Activated CD8-positive, alpha-beta T cell treated with anti-CD3 and anti-CD28 coated beads for 36 hours (primary cell): Measurements from ENCODE around the gene TCP1. TPM values are rescaled to one million over a fixed set of nuclear protein-coding genes. Genes with fewer than 3 reads are reported as not detected.

Source experiments
- ATAC-seq: fragments of 200-7000 bp; cut with Tn5 transposase; one replicate; pipeline ENCODE4 v1.10.0; 2021; ENCODE audit warnings: mild to moderate bottlenecking, moderate library complexity
- CTCF ChIA-PET: fragments of 350-600 bp; sonication (Branson Sonifier 250); formaldehyde crosslinking; loops from one replicate; lab custom pipeline; 2021; ENCODE audit warnings: antibody characterized with exemption; lab: Charles Lee
- POLR2A ChIA-PET: fragments of 350-600 bp; sonication (Branson Sonifier 250); formaldehyde crosslinking; loops from one replicate; lab custom pipeline; 2021; ENCODE audit warnings: antibody characterized with exemption; lab: Charles Lee
- DNase-seq: peaks from one replicate; pipeline ENCODE4 v3.0.0-alpha.2; 2020
- H3K27ac Mint-ChIP-seq: one replicate; pipeline ENCODE4 v1.8.0; 2021; ENCODE audit warnings: mild to moderate bottlenecking, mixed read lengths
- H3K27me3 Mint-ChIP-seq: one replicate; pipeline ENCODE4 v1.8.0; 2021; ENCODE audit warnings: mixed read lengths
- H3K36me3 Mint-ChIP-seq: one replicate; pipeline ENCODE4 v1.8.0; 2021; ENCODE audit warnings: low read depth, mixed read lengths
- H3K4me1 Mint-ChIP-seq: one replicate; pipeline ENCODE4 v1.8.0; 2021; ENCODE audit warnings: low read depth, mixed read lengths
- H3K4me3 Mint-ChIP-seq: one replicate; pipeline ENCODE4 v1.8.0; 2021; ENCODE audit warnings: mild to moderate bottlenecking, moderate library complexity, mixed read lengths
- H3K9me3 Mint-ChIP-seq: one replicate; pipeline ENCODE4 v1.8.0; 2021; ENCODE audit warnings: mixed read lengths
- intact Hi-C: fragments of 100-400 bp; cut with micrococcal nuclease; formaldehyde crosslinking; loops from one replicate; pipeline ENCODE4 v1.10.0; 2022
- total RNA-seq, 2 experiments: library from RNA; stranded (reverse); gene quantifications; one replicate each; pipeline ENCODE4 v1.2.3, GENCODE V29; 2021
- TF ChIP-seq, protein P1 (sequence below): fragments of 200-600 bp; IDR thresholded peaks from one replicate; pipeline ENCODE4 v1.8.0; 2022; ENCODE audit warnings: antibody characterized with exemption, mild to moderate bottlenecking

Gene TCP1
- total RNA-seq, 2 experiments from 2014 or later: 446 to 452 TPM

DNA sequence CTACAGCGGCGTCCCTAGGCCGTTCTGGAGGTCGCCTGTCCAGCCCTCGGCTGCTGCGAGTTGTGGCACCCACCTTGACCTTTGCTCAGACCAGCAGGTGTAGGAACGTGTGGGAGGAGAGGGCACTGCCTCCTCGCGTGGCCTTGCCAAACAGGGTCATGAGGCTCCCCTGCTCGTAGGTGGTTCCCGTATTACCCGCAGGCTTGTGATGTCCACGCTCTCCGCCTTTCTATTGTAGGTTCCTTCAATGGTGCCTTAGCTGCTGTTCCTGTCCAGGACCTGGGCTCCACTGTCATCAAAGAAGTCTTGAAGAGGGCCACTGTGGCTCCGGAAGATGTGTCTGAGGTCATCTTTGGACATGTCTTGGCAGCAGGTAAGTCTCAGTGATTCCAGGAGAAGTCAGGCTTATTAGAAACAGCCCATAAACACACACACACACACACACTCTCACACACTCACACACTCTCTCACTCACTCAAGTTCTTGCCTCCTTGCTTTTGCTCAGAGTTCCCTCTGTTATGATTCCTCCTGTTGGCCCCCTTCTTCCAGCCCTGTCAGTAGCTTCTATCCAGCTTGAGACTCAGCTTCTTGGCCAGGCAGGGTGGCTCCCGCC is 26.6 kb downstream of the TCP1 start:
- no peaks in the 10 kb centered on the region for H3K9me3 Mint-ChIP-seq
- CTCF ChIA-PET: interaction anchor here (1.2 kb wide), 1 partner anchor 71 kb away, joined by 4 read pairs; no protein-coding TSS in a partner anchor
- ATAC-seq (no peak), DNase-seq (peak; percentile 43)
- H3K27me3 Mint-ChIP-seq: no peaks in the 10 kb centered on the region
- peak overlapping the region; percentile 97 for H3K4me3 Mint-ChIP-seq
- H3K36me3 Mint-ChIP-seq: peaks cover 31% of the 10 kb centered on the region
- peaks cover 29% of the 10 kb centered on the region for H3K4me1 Mint-ChIP-seq
- intact Hi-C loops: loop anchor here (1.0 to 5.0 kb wide), 3 partner anchors 27 to 70 kb away; partner anchors contain the start of genes SOD2, TCP1 and WTAP
- peak overlapping the region; percentile 98 for H3K27ac Mint-ChIP-seq
- TF ChIP-seq, protein P1, sequence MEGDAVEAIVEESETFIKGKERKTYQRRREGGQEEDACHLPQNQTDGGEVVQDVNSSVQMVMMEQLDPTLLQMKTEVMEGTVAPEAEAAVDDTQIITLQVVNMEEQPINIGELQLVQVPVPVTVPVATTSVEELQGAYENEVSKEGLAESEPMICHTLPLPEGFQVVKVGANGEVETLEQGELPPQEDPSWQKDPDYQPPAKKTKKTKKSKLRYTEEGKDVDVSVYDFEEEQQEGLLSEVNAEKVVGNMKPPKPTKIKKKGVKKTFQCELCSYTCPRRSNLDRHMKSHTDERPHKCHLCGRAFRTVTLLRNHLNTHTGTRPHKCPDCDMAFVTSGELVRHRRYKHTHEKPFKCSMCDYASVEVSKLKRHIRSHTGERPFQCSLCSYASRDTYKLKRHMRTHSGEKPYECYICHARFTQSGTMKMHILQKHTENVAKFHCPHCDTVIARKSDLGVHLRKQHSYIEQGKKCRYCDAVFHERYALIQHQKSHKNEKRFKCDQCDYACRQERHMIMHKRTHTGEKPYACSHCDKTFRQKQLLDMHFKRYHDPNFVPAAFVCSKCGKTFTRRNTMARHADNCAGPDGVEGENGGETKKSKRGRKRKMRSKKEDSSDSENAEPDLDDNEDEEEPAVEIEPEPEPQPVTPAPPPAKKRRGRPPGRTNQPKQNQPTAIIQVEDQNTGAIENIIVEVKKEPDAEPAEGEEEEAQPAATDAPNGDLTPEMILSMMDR: no peak
- POLR2A ChIA-PET: interaction anchor here (0.7 to 4.2 kb wide), 14 partner anchors 8 to 75 kb away, joined by 3 to 14 read pairs (median 4); partner anchors contain the start of genes MRPL18 and WTAP

DNA sequence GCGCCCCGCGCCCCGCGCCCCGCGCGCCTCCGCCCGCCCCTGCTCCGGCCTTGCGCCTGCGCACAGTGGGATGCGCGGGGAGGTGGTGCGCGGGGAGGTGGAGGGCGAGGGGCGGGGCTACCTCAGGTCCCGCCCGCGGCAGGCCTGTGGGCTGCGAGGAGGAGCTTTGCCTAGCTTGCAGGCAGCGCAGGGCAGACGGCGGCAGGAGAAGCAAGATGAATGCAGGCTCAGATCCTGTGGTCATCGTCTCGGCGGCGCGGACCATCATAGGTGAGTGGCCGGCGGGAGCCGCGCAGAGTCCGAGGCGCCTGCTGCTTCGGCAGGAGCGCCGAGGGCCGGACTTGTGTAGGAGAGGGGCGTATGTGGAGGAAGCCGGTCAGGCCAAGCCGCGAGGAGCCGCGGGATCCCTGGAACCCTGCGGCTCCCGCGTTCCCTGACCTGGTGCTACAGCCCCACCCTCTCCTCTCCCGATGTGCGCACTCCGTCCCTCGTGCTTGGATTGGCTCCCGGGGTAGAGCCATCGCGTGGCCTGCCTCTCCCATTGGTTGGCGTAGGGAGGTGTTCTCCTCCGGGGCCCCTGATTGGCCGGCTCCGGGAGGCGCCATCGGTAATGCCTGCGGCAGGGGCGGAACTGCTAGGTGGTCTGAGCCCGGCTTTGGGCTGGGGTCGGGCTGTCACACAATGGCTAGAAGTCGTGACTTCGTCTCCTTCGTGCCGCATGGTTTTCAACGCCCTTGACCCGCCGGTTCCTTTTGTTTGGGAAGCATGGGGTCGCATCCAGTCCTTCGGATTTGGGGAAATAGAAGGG is 27.3 kb downstream of the TCP1 start, which contains the start of gene ACAT2:
Gene ACAT2, plus strand, starts transcription at position 173 of the 808 bp plus-strand sequence. Its CDS starts 43 bp downstream, at position 216.
- DNase-seq (peak; percentile 96), ATAC-seq (peak; percentile 95)
- TF ChIP-seq, protein P1: no peak
- ChIA-PET CTCF (interaction anchor here (1.5 kb wide), 2 partner anchors 10 to 16 kb away, joined by 4 read pairs; no protein-coding TSS in a partner anchor), POLR2A (interaction anchor here (1.0 to 4.2 kb wide), 14 partner anchors 9 to 79 kb away, joined by 3 to 20 read pairs (median 6); partner anchors contain the start of genes SOD2 and WTAP)
- Mint-ChIP-seq H3K4me1 (peaks cover 29% of the 10 kb centered on the region), H3K9me3 (no peaks in the 10 kb centered on the region), H3K27me3 (no peaks in the 10 kb centered on the region), H3K4me3 (peak within 1 kb of the TSS; percentile 97), H3K27ac (peak within 1 kb of the TSS; percentile 98), H3K36me3 (peaks cover 34% of the 10 kb centered on the region)
- intact Hi-C loops: loop anchor here (1.0 to 5.0 kb wide), 3 partner anchors 27 to 70 kb away; partner anchors contain the start of genes SOD2, TCP1 and WTAP

DNA sequence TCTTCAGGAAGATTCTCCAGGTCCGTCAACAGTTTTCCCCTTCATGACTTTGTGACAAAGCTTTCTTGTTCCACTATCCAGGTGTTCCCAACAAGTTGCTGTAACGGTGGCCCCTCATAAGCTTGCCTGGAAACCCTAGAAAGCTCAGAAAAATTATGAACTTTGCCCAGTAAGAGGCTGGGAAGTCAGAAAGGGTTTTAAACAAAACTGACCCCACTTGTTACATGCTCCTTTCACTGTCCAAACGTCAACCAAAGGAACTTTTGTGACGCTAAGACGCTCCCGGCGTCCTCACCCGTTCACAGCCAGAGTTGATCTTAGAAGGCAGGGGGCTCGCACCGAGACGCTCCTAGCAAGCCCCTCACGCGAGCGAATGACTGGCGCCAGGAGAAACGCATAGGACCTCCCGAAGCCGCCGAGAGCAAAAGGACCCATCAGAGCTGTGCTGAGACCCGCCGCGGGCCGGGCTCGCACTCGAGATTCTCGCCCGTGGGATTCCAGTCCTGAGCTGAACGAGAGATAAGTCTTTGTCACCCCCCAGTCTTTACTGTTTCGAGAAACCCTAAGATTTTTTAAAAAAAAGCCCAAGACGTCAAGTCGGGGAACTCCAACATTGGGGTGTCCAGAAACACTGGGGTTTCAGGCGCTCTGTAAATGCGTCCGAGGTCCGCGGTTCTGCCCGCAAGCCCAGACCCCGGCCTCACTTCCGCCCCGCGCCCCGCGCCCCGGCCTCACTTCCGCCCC is 28.1 kb downstream of the TCP1 start:
- H3K36me3 Mint-ChIP-seq: peaks cover 35% of the 10 kb centered on the region
- ChIA-PET POLR2A (interaction anchor here (1.0 to 4.2 kb wide), 13 partner anchors 9 to 78 kb away, joined by 3 to 20 read pairs (median 5); partner anchors contain the start of genes SOD2 and WTAP), CTCF (interaction anchor here (1.1 to 2.2 kb wide), 4 partner anchors 10 to 70 kb away, joined by 4 to 5 read pairs (median 4); no protein-coding TSS in a partner anchor)
- no peaks in the 10 kb centered on the region for H3K9me3 Mint-ChIP-seq
- H3K27me3 Mint-ChIP-seq: no peaks in the 10 kb centered on the region
- H3K4me3 Mint-ChIP-seq: peak overlapping the region; percentile 97
- ATAC-seq: no peak
- intact Hi-C loops: loop anchor here (5.0 kb wide), 2 partner anchors 34 to 69 kb away; partner anchors contain the start of genes SOD2 and WTAP
- TF ChIP-seq, protein P1: no peak
- H3K27ac Mint-ChIP-seq: peak overlapping the region; percentile 98
- H3K4me1 Mint-ChIP-seq: peaks cover 24% of the 10 kb centered on the region
- peak; percentile 40 for DNase-seq

DNA sequence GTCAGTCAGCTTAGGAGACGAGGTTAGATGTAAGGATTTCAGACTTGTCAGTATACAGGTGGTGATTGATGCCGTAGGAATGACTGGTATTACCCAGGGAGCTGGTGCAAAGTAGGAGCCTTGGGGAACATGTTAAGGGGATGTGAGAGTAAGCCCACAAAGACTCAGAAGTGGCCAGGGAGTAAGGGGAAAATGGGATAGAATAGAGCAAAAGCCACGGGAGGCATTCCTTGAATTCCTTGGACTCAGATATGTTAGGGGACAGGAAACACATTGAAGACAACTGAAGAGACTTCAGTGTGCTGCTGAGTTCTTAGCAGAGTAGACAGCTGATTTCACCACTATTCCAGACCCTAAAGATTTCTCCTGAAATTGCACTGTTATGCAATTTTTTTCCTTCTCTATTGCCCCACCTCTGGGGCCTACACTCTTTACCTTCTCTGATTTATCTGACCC is 28.8 kb downstream of the TCP1 start:
- POLR2A ChIA-PET: interaction anchor here (1.0 to 4.2 kb wide), 10 partner anchors 8 to 68 kb away, joined by 3 to 20 read pairs (median 14); partner anchors contain the start of genes SOD2 and WTAP
- no peaks in the 10 kb centered on the region for H3K9me3 Mint-ChIP-seq
- DNase-seq (no peak), ATAC-seq (no peak)
- intact Hi-C loops: loop anchor here (5.0 kb wide), 2 partner anchors 33 to 68 kb away; partner anchors contain the start of genes SOD2 and WTAP
- peaks cover 40% of the 10 kb centered on the region for H3K36me3 Mint-ChIP-seq
- H3K4me3 Mint-ChIP-seq: peak overlapping the region; percentile 97
- H3K27ac Mint-ChIP-seq: peak overlapping the region; percentile 98
- H3K4me1 Mint-ChIP-seq: peaks cover 22% of the 10 kb centered on the region
- CTCF ChIA-PET: interaction anchor here (1.1 to 2.2 kb wide), 4 partner anchors 14 to 337 kb away, joined by 3 to 5 read pairs (median 4); no protein-coding TSS in a partner anchor
- H3K27me3 Mint-ChIP-seq: no peaks in the 10 kb centered on the region
- TF ChIP-seq, protein P1: no peak
